ENCODE measurements around the gene BCL11B. TPM values are rescaled to one million over a fixed set of nuclear protein-coding genes. Genes with fewer than 3 reads are reported as not detected.
A peak's percentile ranks its signal among the peaks of the same experiment; 100 is the strongest.

The BCL11B gene
- total and polyA plus RNA-seq, 2 donors: 15.1 to 55.5 TPM

DNA sequence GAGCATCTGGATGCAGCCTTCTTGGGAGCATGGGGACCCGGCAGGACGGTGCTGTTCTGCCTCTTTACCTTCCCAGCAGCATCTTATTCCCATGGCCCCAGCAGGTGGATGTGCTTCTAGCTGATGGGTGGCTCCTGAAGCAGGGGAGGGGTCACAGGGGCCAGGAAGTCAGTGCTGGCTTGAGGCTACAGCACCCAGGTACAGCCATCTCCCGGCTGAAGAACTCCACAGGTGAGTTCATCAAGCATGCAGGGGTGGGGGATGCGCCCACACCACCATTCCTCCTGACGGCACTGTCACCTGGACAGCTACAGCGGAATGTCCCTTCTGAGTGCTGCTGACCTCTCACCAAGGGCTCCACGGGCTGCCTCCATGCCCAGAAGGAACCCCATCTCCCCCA lies 57.3 kb downstream of the BCL11B start:
- 87% methylated on average over 7 of the region's 7 CpGs for WGBS
- Histone ChIP-seq H3K9me3 (ENCODE audit: control insufficient read depth in 2 of 2, insufficient read depth in 1 of 2, low read length in 1 of 2) (peaks cover 0 to 4% of the 10 kb centered on the region in 2 donors), H3K4me3 (ENCODE audit: low read length in 2 of 2) (no peak overlapping the region), H3K27ac (ENCODE audit: low read depth in 1 of 2, low read length in 1 of 2) (no peak overlapping the region), H3K27me3 (ENCODE audit: control insufficient read depth in 2 of 2, insufficient read depth in 1 of 2, low read length in 1 of 2) (no peaks in the 10 kb centered on the region), H3K36me3 (ENCODE audit: control insufficient read depth in 2 of 2, insufficient read depth in 2 of 2, low read length in 1 of 2) (peaks cover 76 to 96% of the 10 kb centered on the region in 2 donors), H3K4me1 (ENCODE audit: control insufficient read depth in 2 of 2, insufficient read depth in 2 of 2, low read length in 2 of 2) (peaks cover 0 to 74% of the 10 kb centered on the region in 2 donors)
- DNase-seq (ENCODE audit: low read depth in 6 of 9, low spot score in 9 of 9): no peak

DNA sequence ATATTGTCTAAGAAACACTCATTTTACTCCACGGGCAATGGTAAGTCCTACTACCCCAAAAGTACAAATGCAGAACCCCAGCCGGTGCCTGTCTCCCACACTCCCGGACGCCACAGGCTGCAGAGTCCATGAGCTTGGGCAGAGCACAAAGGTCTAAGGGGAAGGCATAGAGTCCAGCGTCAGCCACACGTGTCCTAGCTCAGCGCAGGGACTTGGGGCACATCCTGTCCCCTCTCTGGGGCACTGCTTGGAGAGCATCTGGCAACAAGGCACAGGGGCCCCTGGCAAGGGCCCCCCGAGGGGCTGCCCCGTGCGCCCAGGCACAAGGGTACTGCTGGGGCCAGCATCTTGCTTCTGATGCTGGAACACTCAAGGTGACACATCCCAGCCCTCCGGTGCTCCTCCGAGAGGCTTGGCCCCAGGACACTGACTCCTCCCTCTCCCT lies 58.4 kb downstream of the BCL11B start:
- H3K4me1 ChIP-seq (ENCODE audit: control insufficient read depth in 2 of 2, insufficient read depth in 2 of 2, low read length in 2 of 2): peaks cover 0 to 79% of the 10 kb centered on the region in 2 donors
- no peaks in the 10 kb centered on the region for H3K27me3 ChIP-seq (ENCODE audit: control insufficient read depth in 2 of 2, insufficient read depth in 1 of 2, low read length in 1 of 2)
- peak overlapping the region in 1 of 2 donors; percentile 3 for H3K27ac ChIP-seq (ENCODE audit: low read depth in 1 of 2, low read length in 1 of 2)
- H3K4me3 ChIP-seq (ENCODE audit: low read length in 2 of 2): no peak overlapping the region
- peaks cover 78 to 96% of the 10 kb centered on the region in 2 donors for H3K36me3 ChIP-seq (ENCODE audit: control insufficient read depth in 2 of 2, insufficient read depth in 2 of 2, low read length in 1 of 2)
- peaks cover 0 to 4% of the 10 kb centered on the region in 2 donors for H3K9me3 ChIP-seq (ENCODE audit: control insufficient read depth in 2 of 2, insufficient read depth in 1 of 2, low read length in 1 of 2)
- WGBS: 87% methylated on average over 12 of the region's 12 CpGs
- no peak for DNase-seq (ENCODE audit: low read depth in 6 of 9, low spot score in 9 of 9)

DNA sequence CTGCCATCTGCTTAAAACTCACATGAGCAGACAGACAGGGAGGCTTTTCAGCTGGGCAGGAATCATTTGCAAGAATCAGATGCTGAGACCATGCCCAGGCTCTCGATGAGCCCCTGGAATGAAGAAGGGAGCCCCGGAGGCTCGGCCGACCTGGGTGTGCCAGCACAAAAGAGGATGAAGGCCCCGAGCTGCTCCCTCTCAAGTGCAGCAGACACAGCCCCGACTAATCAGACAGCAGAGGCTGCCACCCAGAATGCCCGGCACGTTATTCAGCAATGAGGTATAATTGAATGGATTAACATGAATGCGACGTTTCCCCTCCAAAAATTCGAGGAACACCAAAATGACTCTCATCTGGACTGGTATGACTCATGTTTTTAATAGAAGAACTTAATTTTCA lies 58.9 kb downstream of the BCL11B start:
- WGBS: 90% methylated on average over 11 of the region's 11 CpGs
- no peaks in the 10 kb centered on the region for H3K27me3 ChIP-seq (ENCODE audit: control insufficient read depth in 2 of 2, insufficient read depth in 1 of 2, low read length in 1 of 2)
- H3K4me3 ChIP-seq (ENCODE audit: low read length in 2 of 2): no peak overlapping the region
- H3K9me3 ChIP-seq (ENCODE audit: control insufficient read depth in 2 of 2, insufficient read depth in 1 of 2, low read length in 1 of 2): peaks cover 0 to 4% of the 10 kb centered on the region in 2 donors
- DNase-seq (ENCODE audit: low read depth in 6 of 9, low spot score in 9 of 9): no peak
- H3K27ac ChIP-seq (ENCODE audit: low read depth in 1 of 2, low read length in 1 of 2): no peak overlapping the region
- peaks cover 0 to 79% of the 10 kb centered on the region in 2 donors for H3K4me1 ChIP-seq (ENCODE audit: control insufficient read depth in 2 of 2, insufficient read depth in 2 of 2, low read length in 2 of 2)
- H3K36me3 ChIP-seq (ENCODE audit: control insufficient read depth in 2 of 2, insufficient read depth in 2 of 2, low read length in 1 of 2): peaks cover 79 to 96% of the 10 kb centered on the region in 2 donors

DNA sequence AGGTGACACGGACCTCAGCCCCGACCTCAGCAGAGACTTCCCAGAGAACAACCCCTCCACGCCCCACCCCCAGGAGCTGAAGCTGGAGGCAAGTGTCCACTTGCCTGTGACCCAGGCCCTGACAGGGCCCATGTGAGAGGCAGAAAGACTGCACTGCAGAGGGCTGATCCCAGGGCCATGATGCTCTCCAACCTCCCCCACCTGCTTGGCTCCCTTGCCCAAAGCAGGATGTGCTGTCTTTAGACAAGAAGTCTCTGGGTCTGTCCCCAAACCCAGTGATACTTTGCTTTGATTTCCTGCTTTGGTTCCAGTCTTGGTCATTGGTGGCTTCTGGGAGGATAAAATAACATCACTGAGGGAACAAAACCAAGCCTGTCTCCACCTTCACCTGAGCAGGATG lies 59.4 kb downstream of the BCL11B start:
- Histone ChIP-seq H3K9me3 (ENCODE audit: control insufficient read depth in 2 of 2, insufficient read depth in 1 of 2, low read length in 1 of 2) (peaks cover 0 to 5% of the 10 kb centered on the region in 2 donors), H3K4me1 (ENCODE audit: control insufficient read depth in 2 of 2, insufficient read depth in 2 of 2, low read length in 2 of 2) (peaks cover 0 to 83% of the 10 kb centered on the region in 2 donors), H3K27ac (ENCODE audit: low read depth in 1 of 2, low read length in 1 of 2) (peak overlapping the region in 1 of 2 donors; percentile 43), H3K36me3 (ENCODE audit: control insufficient read depth in 2 of 2, insufficient read depth in 2 of 2, low read length in 1 of 2) (peaks cover 83 to 99% of the 10 kb centered on the region in 2 donors), H3K27me3 (ENCODE audit: control insufficient read depth in 2 of 2, insufficient read depth in 1 of 2, low read length in 1 of 2) (no peaks in the 10 kb centered on the region), H3K4me3 (ENCODE audit: low read length in 2 of 2) (no peak overlapping the region)
- DNase-seq (ENCODE audit: low read depth in 6 of 9, low spot score in 9 of 9): no peak
- WGBS: 89% methylated on average over 3 of the region's 3 CpGs

GRCh38 chr14:99212199-99212598 lies 59.8 kb downstream of the BCL11B start:
- H3K27ac ChIP-seq (ENCODE audit: low read depth in 1 of 2, low read length in 1 of 2): no peak overlapping the region
- peaks cover 0 to 5% of the 10 kb centered on the region in 2 donors for H3K9me3 ChIP-seq (ENCODE audit: control insufficient read depth in 2 of 2, insufficient read depth in 1 of 2, low read length in 1 of 2)
- H3K27me3 ChIP-seq (ENCODE audit: control insufficient read depth in 2 of 2, insufficient read depth in 1 of 2, low read length in 1 of 2): no peaks in the 10 kb centered on the region
- no peak for DNase-seq (ENCODE audit: low read depth in 6 of 9, low spot score in 9 of 9)
- peaks cover 0 to 83% of the 10 kb centered on the region in 2 donors for H3K4me1 ChIP-seq (ENCODE audit: control insufficient read depth in 2 of 2, insufficient read depth in 2 of 2, low read length in 2 of 2)
- 91% methylated on average over 7 of the region's 7 CpGs for WGBS
- peaks cover 83 to 99% of the 10 kb centered on the region in 2 donors for H3K36me3 ChIP-seq (ENCODE audit: control insufficient read depth in 2 of 2, insufficient read depth in 2 of 2, low read length in 1 of 2)
- no peak overlapping the region for H3K4me3 ChIP-seq (ENCODE audit: low read length in 2 of 2)

- no peaks in the 10 kb centered on the region for H3K27me3 ChIP-seq (ENCODE audit: control insufficient read depth in 2 of 2, insufficient read depth in 1 of 2, low read length in 1 of 2)
- 91% methylated on average over 9 of the region's 9 CpGs for WGBS
- DNase-seq (ENCODE audit: low read depth in 6 of 9, low spot score in 9 of 9): no peak
These were observed 60.6 kb downstream of the BCL11B start for GRCh38 chr14:99211410-99211809.

DNA sequence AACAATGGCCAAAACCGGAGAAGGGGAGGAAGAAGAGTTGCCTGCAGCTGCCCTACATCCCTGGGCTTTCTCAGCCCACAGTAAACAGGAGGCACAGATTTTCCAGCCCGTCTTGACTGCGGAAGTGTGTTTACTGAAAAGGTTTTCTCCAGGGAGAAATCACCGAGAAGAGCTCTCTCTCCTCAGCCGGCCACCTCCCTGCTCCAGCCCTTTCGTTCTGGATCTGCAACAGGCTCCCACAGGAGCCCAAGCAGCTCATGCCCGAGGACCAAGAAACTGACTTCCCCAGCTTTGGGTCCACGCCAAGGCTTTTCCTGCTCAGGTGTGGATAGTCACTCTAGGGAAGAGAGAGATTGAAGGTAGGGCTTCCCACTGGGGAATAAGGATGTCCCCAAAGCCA lies 61.7 kb downstream of the BCL11B start:
- DNase-seq (ENCODE audit: low read depth in 6 of 9, low spot score in 9 of 9): no peak
- H3K27me3 ChIP-seq (ENCODE audit: control insufficient read depth in 2 of 2, insufficient read depth in 1 of 2, low read length in 1 of 2): no peaks in the 10 kb centered on the region
- peaks cover 0 to 79% of the 10 kb centered on the region in 2 donors for H3K4me1 ChIP-seq (ENCODE audit: control insufficient read depth in 2 of 2, insufficient read depth in 2 of 2, low read length in 2 of 2)
- WGBS: 87% methylated on average over 8 of the region's 8 CpGs
- H3K9me3 ChIP-seq (ENCODE audit: control insufficient read depth in 2 of 2, insufficient read depth in 1 of 2, low read length in 1 of 2): peaks cover 0 to 6% of the 10 kb centered on the region in 2 donors
- H3K36me3 ChIP-seq (ENCODE audit: control insufficient read depth in 2 of 2, insufficient read depth in 2 of 2, low read length in 1 of 2): peaks cover 87 to 100% of the 10 kb centered on the region in 2 donors
- H3K4me3 ChIP-seq (ENCODE audit: low read length in 2 of 2): no peak overlapping the region
- H3K27ac ChIP-seq (ENCODE audit: low read depth in 1 of 2, low read length in 1 of 2): peak overlapping the region in 1 of 2 donors; percentile 32

More at GRCh38 chr14:99211410-99211809, 60.6 kb downstream of the BCL11B start:
- peaks cover 0 to 81% of the 10 kb centered on the region in 2 donors for H3K4me1 ChIP-seq (ENCODE audit: control insufficient read depth in 2 of 2, insufficient read depth in 2 of 2, low read length in 2 of 2)
- H3K27ac ChIP-seq (ENCODE audit: low read depth in 1 of 2, low read length in 1 of 2): no peak overlapping the region
- H3K36me3 ChIP-seq (ENCODE audit: control insufficient read depth in 2 of 2, insufficient read depth in 2 of 2, low read length in 1 of 2): peaks cover 81 to 100% of the 10 kb centered on the region in 2 donors
- H3K4me3 ChIP-seq (ENCODE audit: low read length in 2 of 2): no peak overlapping the region
- peaks cover 0 to 6% of the 10 kb centered on the region in 2 donors for H3K9me3 ChIP-seq (ENCODE audit: control insufficient read depth in 2 of 2, insufficient read depth in 1 of 2, low read length in 1 of 2)

- H3K27ac ChIP-seq (ENCODE audit: low read depth in 1 of 2, low read length in 1 of 2): peak overlapping the region in 1 of 2 donors; percentile 21
- H3K36me3 ChIP-seq (ENCODE audit: control insufficient read depth in 2 of 2, insufficient read depth in 2 of 2, low read length in 1 of 2): peaks cover 88 to 100% of the 10 kb centered on the region in 2 donors
- peaks cover 0 to 6% of the 10 kb centered on the region in 2 donors for H3K9me3 ChIP-seq (ENCODE audit: control insufficient read depth in 2 of 2, insufficient read depth in 1 of 2, low read length in 1 of 2)
- H3K27me3 ChIP-seq (ENCODE audit: control insufficient read depth in 2 of 2, insufficient read depth in 1 of 2, low read length in 1 of 2): no peaks in the 10 kb centered on the region
- peaks cover 2 to 82% of the 10 kb centered on the region in 2 donors for H3K4me1 ChIP-seq (ENCODE audit: control insufficient read depth in 2 of 2, insufficient read depth in 2 of 2, low read length in 2 of 2)
- no peak overlapping the region for H3K4me3 ChIP-seq (ENCODE audit: low read length in 2 of 2)
- DNase-seq (ENCODE audit: low read depth in 6 of 9, low spot score in 9 of 9): no peak
- WGBS: 93% methylated on average over 7 of the region's 7 CpGs
These were observed 62.6 kb downstream of the BCL11B start for GRCh38 chr14:99209409-99209808.

DNA sequence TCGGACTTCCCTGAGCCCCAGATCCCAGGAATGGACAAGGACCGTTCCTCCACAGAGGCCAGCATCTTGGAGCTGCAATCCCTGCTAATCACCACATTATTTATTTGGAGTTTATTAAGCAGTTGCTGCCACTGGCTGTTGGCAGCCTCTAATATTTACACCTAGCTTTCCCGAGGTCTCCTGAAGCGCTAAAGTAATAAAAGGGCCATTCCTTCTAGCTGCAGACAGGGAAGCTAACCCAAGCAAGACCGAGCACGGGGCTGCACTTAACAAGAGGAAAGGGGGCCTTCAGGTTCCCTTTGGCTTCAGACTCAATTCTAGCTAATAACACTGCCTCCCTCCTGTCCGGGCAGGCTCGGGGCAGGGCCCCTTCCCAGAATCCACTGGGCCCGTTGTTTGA lies 63.7 kb downstream of the BCL11B start:
- H3K9me3 ChIP-seq (ENCODE audit: control insufficient read depth in 2 of 2, insufficient read depth in 1 of 2, low read length in 1 of 2): peaks cover 0 to 6% of the 10 kb centered on the region in 2 donors
- H3K27me3 ChIP-seq (ENCODE audit: control insufficient read depth in 2 of 2, insufficient read depth in 1 of 2, low read length in 1 of 2): no peaks in the 10 kb centered on the region
- no peak for DNase-seq (ENCODE audit: low read depth in 6 of 9, low spot score in 9 of 9)
- no peak overlapping the region for H3K4me3 ChIP-seq (ENCODE audit: low read length in 2 of 2)
- no peak overlapping the region for H3K27ac ChIP-seq (ENCODE audit: low read depth in 1 of 2, low read length in 1 of 2)
- peaks cover 2 to 84% of the 10 kb centered on the region in 2 donors for H3K4me1 ChIP-seq (ENCODE audit: control insufficient read depth in 2 of 2, insufficient read depth in 2 of 2, low read length in 2 of 2)
- 85% methylated on average over 9 of the region's 9 CpGs for WGBS
- peaks cover 94 to 100% of the 10 kb centered on the region in 2 donors for H3K36me3 ChIP-seq (ENCODE audit: control insufficient read depth in 2 of 2, insufficient read depth in 2 of 2, low read length in 1 of 2)

Data from thymus (tissue), 11 donors.